Ecto neural progenitor cell (in vitro differentiated cells): ENCODE data around the gene KRT32.

Experiments used
- DNase-seq: peaks from one replicate; pipeline ENCODE4 v3.0.0-alpha.2; 2018; ENCODE audit warnings: low spot score

KRT32 gene

DNA sequence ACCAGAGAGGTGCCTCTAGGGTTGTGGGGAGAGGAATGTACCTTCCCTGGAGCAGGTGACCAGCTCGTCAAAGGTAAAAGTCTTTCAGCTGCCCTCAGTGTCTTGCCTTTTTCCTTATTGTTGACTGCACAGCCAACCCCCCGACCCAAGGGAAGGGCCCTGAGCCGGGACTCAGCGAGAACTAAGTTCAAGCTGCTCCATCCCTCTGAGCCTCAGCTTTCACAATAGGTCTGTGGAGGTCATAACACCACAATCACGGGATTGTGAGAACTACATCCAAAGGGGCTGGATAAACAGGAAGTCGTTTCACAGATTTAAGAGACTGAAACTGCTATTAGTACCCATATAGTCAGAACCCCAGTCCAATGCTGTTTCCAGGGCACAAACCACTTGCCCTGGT lies 25.2 kb upstream of the KRT32 start:
- no peak for DNase-seq

GRCh38 chr17:41491476-41491875 lies 24.3 kb upstream of the KRT32 start:
- DNase-seq = no peak

- no peak for DNase-seq
Measured at GRCh38 chr17:41490000-41490990, 23.1 kb upstream of the KRT32 start.

GRCh38 chr17:41489531-41489930 lies 22.3 kb upstream of the KRT32 start, which contains the start of gene KRT36:
KRT36 (minus strand) TSS chr17:41489910; CDS start chr17:41489864, 46 bp downstream.
- no peak for DNase-seq

GRCh38 chr17:41486809-41487530 lies 19.8 kb upstream of the KRT32 start:
- DNase-seq = peak; percentile 82

GRCh38 chr17:41486316-41486715 lies 19.1 kb upstream of the KRT32 start:
- DNase-seq = no peak

- no peak for DNase-seq
Measured at GRCh38 chr17:41484920-41485904, 18.0 kb upstream of the KRT32 start.

DNA sequence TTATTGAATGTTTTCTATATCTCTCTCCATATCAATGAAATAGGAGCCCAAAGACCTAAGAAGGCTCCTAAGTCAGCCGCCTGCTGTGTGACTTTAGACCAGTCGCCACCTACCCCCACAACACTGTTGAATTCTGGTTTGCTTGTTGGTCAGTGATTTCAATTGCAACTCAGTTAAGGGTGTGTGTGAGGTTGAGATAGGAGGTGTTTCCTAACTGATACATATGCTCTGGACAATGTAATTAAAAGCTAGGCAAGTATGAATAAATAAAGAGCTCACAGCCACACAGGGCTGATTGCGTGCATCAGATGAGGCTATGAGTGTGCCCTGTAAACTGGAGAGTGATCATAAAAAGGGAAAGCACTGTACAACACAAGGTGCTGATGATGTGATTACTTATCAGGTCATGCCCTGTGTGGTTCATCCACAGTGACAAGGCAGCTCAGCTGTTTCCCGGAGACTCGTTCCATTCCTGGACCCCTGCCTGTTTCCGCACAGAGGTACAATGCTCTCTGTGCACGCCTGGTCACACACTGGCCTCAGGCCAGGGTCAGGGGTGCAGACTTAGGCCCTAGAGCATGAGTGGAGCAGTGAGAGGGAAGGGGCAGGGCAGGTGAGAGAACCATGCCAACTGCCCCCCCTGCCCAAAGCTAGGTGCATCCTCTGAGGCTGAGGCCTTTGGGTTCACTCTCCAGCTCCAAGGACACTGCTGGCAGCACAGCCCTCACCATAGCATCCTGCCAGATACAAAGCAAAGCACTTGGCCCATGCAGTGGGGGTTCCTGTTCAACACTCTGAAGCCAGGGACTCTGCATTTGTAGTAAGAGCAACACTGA lies 17.0 kb upstream of the KRT32 start:
- no peak for DNase-seq

GRCh38 chr17:41483531-41483930 lies 16.3 kb upstream of the KRT32 start:
- DNase-seq = no peak

DNA sequence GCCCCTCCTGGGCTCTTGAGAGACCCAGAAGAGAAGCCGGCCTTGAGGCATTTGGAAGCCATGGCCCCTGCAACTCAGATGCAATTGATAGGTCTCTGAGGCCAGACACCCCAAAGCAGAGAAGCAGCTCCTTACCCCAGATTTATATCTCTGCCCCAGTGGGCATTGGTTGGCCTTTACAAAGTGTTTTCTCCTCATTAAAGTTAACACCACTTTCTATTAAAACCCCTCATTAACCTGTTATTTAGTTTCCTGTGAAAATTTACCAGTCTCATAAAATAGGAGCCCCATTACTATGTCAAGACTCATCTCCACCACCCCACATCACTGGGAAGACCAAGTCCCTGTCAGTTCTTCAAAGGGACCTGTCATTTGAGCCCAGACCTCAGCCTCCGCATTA lies 13.8 kb upstream of the KRT32 start, which contains the start of gene KRT35:
Gene KRT35, minus strand, starts transcription at position 116 of the 400 bp plus-strand sequence. Its CDS starts 54 bp downstream, at position 62.
- DNase-seq = no peak

- DNase-seq = no peak
Measured at GRCh38 chr17:41480581-41480980, 13.4 kb upstream of the KRT32 start.

DNA sequence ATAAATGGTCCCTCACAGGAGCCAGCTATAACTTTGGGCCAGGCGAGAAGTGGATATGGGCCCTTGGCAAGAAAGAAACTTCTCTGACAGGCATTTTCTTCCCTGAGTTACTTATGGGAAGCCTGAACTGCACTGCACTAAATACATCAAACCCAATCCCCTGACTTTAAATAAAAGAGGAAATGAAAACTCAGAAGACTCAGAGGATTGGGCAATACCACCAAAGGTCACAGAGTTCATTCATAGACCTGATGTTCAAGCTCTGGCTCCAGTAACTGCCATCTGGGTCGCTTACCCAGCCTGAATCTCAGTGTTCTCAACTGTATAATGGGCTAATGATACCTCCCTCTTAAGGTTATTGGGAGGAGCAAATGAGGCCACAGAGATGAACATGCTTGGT lies 12.9 kb upstream of the KRT32 start:
- DNase-seq = no peak

GRCh38 chr17:41478237-41478636 lies 11.1 kb upstream of the KRT32 start:
- DNase-seq = no peak

DNA sequence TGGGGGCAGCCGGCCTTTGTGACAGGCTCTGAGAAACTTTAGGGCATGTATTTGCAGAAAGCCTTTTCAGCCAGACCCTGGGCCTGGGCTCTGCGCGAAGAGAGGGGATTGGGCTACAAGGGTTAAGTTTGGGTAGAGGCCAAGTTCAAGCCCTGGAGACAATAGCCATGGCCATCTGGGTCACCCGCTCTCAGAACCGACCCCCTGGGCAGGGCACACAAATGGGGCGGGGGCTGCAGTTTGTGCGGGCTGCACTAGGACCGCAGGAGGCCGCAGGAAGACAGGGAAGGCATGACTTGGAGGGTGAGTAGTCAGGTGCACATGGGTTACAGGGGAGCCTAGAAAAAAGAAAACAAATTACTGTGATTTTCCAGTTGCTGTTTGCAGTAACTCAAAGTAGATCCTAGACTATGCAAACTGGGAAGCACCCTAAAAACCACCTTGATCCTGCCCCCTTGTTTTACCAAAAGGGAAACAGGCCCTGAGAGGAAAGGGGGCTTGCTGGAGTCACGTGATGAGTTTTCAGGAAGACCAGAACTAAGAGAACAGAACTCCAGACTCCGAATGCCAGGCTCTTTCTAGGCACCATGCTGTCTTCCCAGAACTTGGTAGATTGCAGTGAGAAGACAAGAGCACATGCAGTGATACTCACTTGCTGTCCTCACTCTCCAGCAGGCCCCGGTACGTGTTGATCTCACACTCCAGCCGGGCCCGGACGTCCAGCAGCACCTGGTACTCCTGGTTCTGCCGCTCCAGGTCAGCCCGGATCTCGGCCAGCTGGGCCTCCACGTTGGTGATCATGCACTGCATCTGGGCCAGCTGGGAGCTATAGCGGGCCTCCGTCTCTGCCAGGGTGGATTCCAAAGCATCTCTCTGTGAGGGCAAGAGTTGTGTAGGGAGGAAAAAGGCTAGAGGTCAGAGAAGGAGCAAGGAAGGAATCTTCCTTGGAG lies 10.0 kb upstream of the KRT32 start:
- no peak for DNase-seq

- no peak for DNase-seq
Measured at GRCh38 chr17:41475421-41475820, 8.2 kb upstream of the KRT32 start.

DNA sequence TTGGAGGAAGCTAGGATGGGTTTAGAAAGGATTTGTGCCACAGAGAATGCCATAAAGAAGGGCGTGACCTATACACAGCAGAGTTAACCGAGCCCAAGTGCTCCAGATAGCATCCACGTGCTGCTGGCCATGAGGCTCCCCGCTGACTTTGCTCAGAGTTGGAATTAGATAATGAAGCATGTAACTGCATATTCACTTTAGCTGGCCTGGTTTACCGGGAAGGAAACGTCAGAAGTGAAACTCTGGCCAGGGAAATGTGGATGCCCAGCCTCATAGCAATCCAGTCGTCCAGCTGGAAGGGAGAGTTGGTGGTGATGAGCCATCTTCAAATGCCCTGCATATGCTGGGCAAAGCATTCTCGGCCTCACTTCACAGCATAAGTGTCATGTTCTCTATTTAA lies 7.7 kb upstream of the KRT32 start:
- no peak for DNase-seq

- DNase-seq = no peak
Measured at GRCh38 chr17:41468346-41468745, 1.2 kb upstream of the KRT32 start.

DNA sequence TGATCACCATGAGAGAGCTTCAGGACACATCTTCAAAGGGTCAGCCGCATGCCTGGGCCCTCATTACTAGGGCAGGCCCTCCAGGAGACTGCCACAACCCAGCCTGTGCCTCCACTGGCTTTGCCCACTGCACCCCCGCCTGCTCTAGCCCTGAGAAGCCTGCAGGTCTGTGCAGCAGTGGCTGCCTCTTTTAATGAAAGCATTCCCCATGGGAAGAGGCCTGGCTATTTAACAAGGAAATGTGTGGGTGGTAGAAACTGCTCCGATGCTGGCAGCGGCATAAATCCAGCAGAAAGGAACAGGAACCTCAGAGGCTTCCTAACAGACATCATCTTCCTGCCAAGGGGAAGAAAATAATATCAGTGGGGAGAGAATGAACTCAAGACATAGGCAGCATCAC lies 375 bp upstream of the KRT32 start:
- DNase-seq = no peak

- no peak for DNase-seq
Measured at GRCh38 chr17:41464682-41465081, 2.5 kb downstream of the KRT32 start.

GRCh38 chr17:41464173-41464572 lies 3.0 kb downstream of the KRT32 start:
- DNase-seq = no peak
